ENCODE data around the gene WDR70. TPM values are rescaled to one million over a fixed set of nuclear protein-coding genes. Genes with fewer than 3 reads are reported as not detected.

Gene WDR70
- total RNA-seq, 1 experiment from 2014 or later: 55.2 TPM

GRCh38 chr5:37662789-37663485, 283.8 kb downstream of the WDR70 start:
- H3K27me3 ChIP-seq (replicated peaks; ENCODE audit: insufficient read depth, low read depth, low read length, poor library complexity): no peaks in the 10 kb centered on the region
- no peaks in the 10 kb centered on the region for H3K9me3 ChIP-seq (ENCODE audit: low read depth, low read length, poor library complexity, severe bottlenecking)
- no peaks in the 10 kb centered on the region for H3K36me3 ChIP-seq (ENCODE audit: insufficient read depth, low read length, poor library complexity, severe bottlenecking)
- no TSS peak for BruUV-seq (replicated peaks)
- DNase-seq (ENCODE audit: low spot score): peak; percentile 44
- CTCF ChIA-PET: no interaction called here
- TF ChIP-seq, protein P1, sequence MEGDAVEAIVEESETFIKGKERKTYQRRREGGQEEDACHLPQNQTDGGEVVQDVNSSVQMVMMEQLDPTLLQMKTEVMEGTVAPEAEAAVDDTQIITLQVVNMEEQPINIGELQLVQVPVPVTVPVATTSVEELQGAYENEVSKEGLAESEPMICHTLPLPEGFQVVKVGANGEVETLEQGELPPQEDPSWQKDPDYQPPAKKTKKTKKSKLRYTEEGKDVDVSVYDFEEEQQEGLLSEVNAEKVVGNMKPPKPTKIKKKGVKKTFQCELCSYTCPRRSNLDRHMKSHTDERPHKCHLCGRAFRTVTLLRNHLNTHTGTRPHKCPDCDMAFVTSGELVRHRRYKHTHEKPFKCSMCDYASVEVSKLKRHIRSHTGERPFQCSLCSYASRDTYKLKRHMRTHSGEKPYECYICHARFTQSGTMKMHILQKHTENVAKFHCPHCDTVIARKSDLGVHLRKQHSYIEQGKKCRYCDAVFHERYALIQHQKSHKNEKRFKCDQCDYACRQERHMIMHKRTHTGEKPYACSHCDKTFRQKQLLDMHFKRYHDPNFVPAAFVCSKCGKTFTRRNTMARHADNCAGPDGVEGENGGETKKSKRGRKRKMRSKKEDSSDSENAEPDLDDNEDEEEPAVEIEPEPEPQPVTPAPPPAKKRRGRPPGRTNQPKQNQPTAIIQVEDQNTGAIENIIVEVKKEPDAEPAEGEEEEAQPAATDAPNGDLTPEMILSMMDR (conservative IDR thresholded peaks at IDR 0.05; ENCODE audit: low read depth, low read length): no peak
- TF ChIP-seq EZH2 (IDR thresholded peaks at IDR 0.05; ENCODE audit: borderline replicate concordance, low read depth, low read length, poor library complexity, severe bottlenecking): no peak
- intact Hi-C loops (cut with micrococcal nuclease; ENCODE audit: unreplicated experiment): loop anchor here (10.0 kb wide), 3 partner anchors 58 to 532 kb away; no protein-coding TSS in a partner anchor
- peak overlapping the region; percentile 88 for H3K27ac ChIP-seq (ENCODE audit: low read depth, low read length, poor library complexity, severe bottlenecking)
- POLR2A ChIA-PET (ENCODE audit: low non-redundant PET): no interaction called here
- H3K4me3 ChIP-seq (ENCODE audit: low read depth, low read length, poor library complexity, severe bottlenecking): no peak overlapping the region
- peaks cover 49% of the 10 kb centered on the region for H3K4me1 ChIP-seq (ENCODE audit: insufficient read depth, low read length, poor library complexity, severe bottlenecking)

DNA sequence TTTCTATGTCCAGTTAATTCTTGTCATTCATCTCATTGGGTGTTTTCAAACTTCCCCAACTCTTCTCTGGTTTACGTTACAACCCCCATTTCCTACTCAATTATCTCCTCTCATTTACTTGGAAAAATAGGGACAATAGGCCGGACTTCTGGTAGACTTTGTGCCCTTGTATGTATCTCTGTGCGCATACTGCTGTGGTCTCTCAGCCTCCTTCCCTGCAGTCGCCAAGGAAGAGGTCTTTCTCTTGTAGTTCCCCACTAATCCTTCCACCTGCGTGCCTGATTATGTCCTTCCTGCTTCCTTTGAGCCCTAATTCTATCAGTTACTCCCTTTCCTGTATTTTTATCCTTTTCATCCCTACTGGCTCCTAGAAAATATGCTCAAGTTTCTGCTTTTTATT, 284.4 kb downstream of the WDR70 start:
- BruUV-seq (replicated peaks): no TSS peak
- CTCF ChIA-PET: no interaction called here
- no peaks in the 10 kb centered on the region for H3K36me3 ChIP-seq (ENCODE audit: insufficient read depth, low read length, poor library complexity, severe bottlenecking)
- no peaks in the 10 kb centered on the region for H3K9me3 ChIP-seq (ENCODE audit: low read depth, low read length, poor library complexity, severe bottlenecking)
- H3K4me3 ChIP-seq (ENCODE audit: low read depth, low read length, poor library complexity, severe bottlenecking): no peak overlapping the region
- intact Hi-C loops (cut with micrococcal nuclease; ENCODE audit: unreplicated experiment): loop anchor here (10.0 kb wide), 3 partner anchors 59 to 531 kb away; no protein-coding TSS in a partner anchor
- TF ChIP-seq, protein P1 (conservative IDR thresholded peaks at IDR 0.05; ENCODE audit: low read depth, low read length): no peak
- no peak for TF ChIP-seq EZH2 (IDR thresholded peaks at IDR 0.05; ENCODE audit: borderline replicate concordance, low read depth, low read length, poor library complexity, severe bottlenecking)
- peaks cover 55% of the 10 kb centered on the region for H3K4me1 ChIP-seq (ENCODE audit: insufficient read depth, low read length, poor library complexity, severe bottlenecking)
- peak overlapping the region; percentile 88 for H3K27ac ChIP-seq (ENCODE audit: low read depth, low read length, poor library complexity, severe bottlenecking)
- peak; percentile 65 for DNase-seq (ENCODE audit: low spot score)
- no peaks in the 10 kb centered on the region for H3K27me3 ChIP-seq (replicated peaks; ENCODE audit: insufficient read depth, low read depth, low read length, poor library complexity)
- POLR2A ChIA-PET (ENCODE audit: low non-redundant PET): no interaction called here

DNA sequence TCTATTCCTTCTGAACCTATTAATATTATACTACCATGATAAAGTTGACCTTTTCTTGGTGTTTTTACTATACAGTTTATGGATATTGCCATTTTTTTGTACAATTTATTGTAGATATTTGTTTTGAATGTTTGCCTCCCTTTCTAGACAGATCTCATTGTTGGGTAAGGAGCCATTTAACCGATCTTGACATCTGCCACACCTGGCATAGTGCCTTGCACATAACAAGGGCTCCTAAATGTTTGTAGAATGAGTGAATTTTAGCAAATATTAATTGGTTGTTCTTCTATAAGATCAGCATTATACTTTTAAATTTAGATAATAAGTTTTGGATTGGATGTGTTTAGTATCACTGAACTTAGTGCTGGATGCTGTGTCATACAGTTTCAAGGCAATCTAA, 285.4 kb downstream of the WDR70 start:
- CTCF ChIA-PET: no interaction called here
- H3K4me1 ChIP-seq (ENCODE audit: insufficient read depth, low read length, poor library complexity, severe bottlenecking): peaks cover 56% of the 10 kb centered on the region
- no peaks in the 10 kb centered on the region for H3K27me3 ChIP-seq (replicated peaks; ENCODE audit: insufficient read depth, low read depth, low read length, poor library complexity)
- H3K36me3 ChIP-seq (ENCODE audit: insufficient read depth, low read length, poor library complexity, severe bottlenecking): no peaks in the 10 kb centered on the region
- H3K4me3 ChIP-seq (ENCODE audit: low read depth, low read length, poor library complexity, severe bottlenecking): no peak overlapping the region
- POLR2A ChIA-PET (ENCODE audit: low non-redundant PET): no interaction called here
- H3K9me3 ChIP-seq (ENCODE audit: low read depth, low read length, poor library complexity, severe bottlenecking): peaks cover 2% of the 10 kb centered on the region
- intact Hi-C loops (cut with micrococcal nuclease; ENCODE audit: unreplicated experiment): loop anchor here (10.0 kb wide), 3 partner anchors 60 to 530 kb away; no protein-coding TSS in a partner anchor
- no TSS peak for BruUV-seq (replicated peaks)
- H3K27ac ChIP-seq (ENCODE audit: low read depth, low read length, poor library complexity, severe bottlenecking): peak overlapping the region; percentile 88
- DNase-seq (ENCODE audit: low spot score): no peak
- TF ChIP-seq, protein P1 (conservative IDR thresholded peaks at IDR 0.05; ENCODE audit: low read depth, low read length): no peak
- no peak for TF ChIP-seq EZH2 (IDR thresholded peaks at IDR 0.05; ENCODE audit: borderline replicate concordance, low read depth, low read length, poor library complexity, severe bottlenecking)
